NCI-H1694 (cell line): ENCODE results near the gene ACTMAP.
"Not testable (repeated sequence)": the region's sequence is repeated elsewhere in the genome, so short reads cannot be mapped to it uniquely, and the experiment has no call there.

ENCODE experiments used
- DNase-seq: peaks from one replicate; lab custom pipeline; 2025; lab: John Stamatoyannopoulos, UW

ACTMAP gene

GRCh38 chr19:40742886-40743285 lies 7.4 kb downstream of the ACTMAP start:
- DNase-seq, result no peak

GRCh38 chr19:40742477-40742876 lies 7.8 kb downstream of the ACTMAP start:
- no peak for DNase-seq

GRCh38 chr19:40741527-40742390 lies 8.5 kb downstream of the ACTMAP start:
- DNase-seq, result no peak

- no peak for DNase-seq
These were observed 9.5 kb downstream of the ACTMAP start for GRCh38 chr19:40740747-40741146.

GRCh38 chr19:40739871-40740703 lies 10.2 kb downstream of the ACTMAP start:
- no peak for DNase-seq

GRCh38 chr19:40739030-40739839 lies 11.0 kb downstream of the ACTMAP start:
- DNase-seq, result no peak

GRCh38 chr19:40737102-40737644 lies 13.1 kb downstream of the ACTMAP start:
- no peak for DNase-seq

- no peak for DNase-seq
These were observed 13.6 kb downstream of the ACTMAP start for GRCh38 chr19:40736661-40737060.

- no peak for DNase-seq
These were observed 15.1 kb downstream of the ACTMAP start for GRCh38 chr19:40735013-40735771.

GRCh38 chr19:40733149-40733548 lies 17.1 kb downstream of the ACTMAP start:
- DNase-seq, result no peak

GRCh38 chr19:40732304-40732703 lies 18.0 kb downstream of the ACTMAP start:
- not testable (repeated sequence) for DNase-seq

GRCh38 chr19:40730065-40730464 lies 20.2 kb downstream of the ACTMAP start:
- DNase-seq, result not testable (repeated sequence)

- DNase-seq, result no peak
These were observed 24.0 kb downstream of the ACTMAP start for GRCh38 chr19:40726279-40726678.

GRCh38 chr19:40724855-40725254 lies 25.4 kb downstream of the ACTMAP start:
- no peak for DNase-seq

GRCh38 chr19:40724315-40724714 lies 26.0 kb downstream of the ACTMAP start:
- DNase-seq, result no peak

GRCh38 chr19:40723661-40724254 lies 26.5 kb downstream of the ACTMAP start:
- no peak for DNase-seq

- DNase-seq, result no peak
These were observed 28.2 kb downstream of the ACTMAP start for GRCh38 chr19:40721936-40722661.

- no peak for DNase-seq
These were observed 29.2 kb downstream of the ACTMAP start for GRCh38 chr19:40721140-40721486.

- no peak for DNase-seq
These were observed 30.8 kb downstream of the ACTMAP start for GRCh38 chr19:40719414-40719894.
